ENCODE measurements around the gene F3. TPM values are rescaled to one million over a fixed set of nuclear protein-coding genes. Genes with fewer than 3 reads are reported as not detected.

Gene F3
- total RNA-seq, 1 donor, result 5.8 TPM

GRCh38 chr1:94501935-94502334 is 39.6 kb downstream of the F3 start:
- peaks cover 33% of the 10 kb centered on the region for H3K36me3 ChIP-seq (ENCODE audit: insufficient read depth, low read length)
- no peaks in the 10 kb centered on the region for H4K20me1 ChIP-seq (ENCODE audit: insufficient read depth, low read length)
- H2AFZ ChIP-seq (ENCODE audit: low read length), result no peak overlapping the region
- H3K27me3 ChIP-seq (ENCODE audit: insufficient read depth, low read length), result no peaks in the 10 kb centered on the region
- TF ChIP-seq, protein P1, sequence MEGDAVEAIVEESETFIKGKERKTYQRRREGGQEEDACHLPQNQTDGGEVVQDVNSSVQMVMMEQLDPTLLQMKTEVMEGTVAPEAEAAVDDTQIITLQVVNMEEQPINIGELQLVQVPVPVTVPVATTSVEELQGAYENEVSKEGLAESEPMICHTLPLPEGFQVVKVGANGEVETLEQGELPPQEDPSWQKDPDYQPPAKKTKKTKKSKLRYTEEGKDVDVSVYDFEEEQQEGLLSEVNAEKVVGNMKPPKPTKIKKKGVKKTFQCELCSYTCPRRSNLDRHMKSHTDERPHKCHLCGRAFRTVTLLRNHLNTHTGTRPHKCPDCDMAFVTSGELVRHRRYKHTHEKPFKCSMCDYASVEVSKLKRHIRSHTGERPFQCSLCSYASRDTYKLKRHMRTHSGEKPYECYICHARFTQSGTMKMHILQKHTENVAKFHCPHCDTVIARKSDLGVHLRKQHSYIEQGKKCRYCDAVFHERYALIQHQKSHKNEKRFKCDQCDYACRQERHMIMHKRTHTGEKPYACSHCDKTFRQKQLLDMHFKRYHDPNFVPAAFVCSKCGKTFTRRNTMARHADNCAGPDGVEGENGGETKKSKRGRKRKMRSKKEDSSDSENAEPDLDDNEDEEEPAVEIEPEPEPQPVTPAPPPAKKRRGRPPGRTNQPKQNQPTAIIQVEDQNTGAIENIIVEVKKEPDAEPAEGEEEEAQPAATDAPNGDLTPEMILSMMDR (IDR thresholded peaks at IDR 0.05; ENCODE audit: extremely low read depth, low read depth, low read length), result no peak
- H3K4me2 ChIP-seq (ENCODE audit: insufficient read depth, low read length), result no peak overlapping the region
- DNase-seq (ENCODE audit: insufficient read length, low spot score, missing footprints), result no peak
- no peak overlapping the region for H3K27ac ChIP-seq (ENCODE audit: low read depth, low read length)
- no peak overlapping the region for H3K4me3 ChIP-seq (ENCODE audit: insufficient read depth, low read length)
- H3K9me3 ChIP-seq (ENCODE audit: low read depth, low read length), result no peaks in the 10 kb centered on the region
- no peaks in the 10 kb centered on the region for H3K79me2 ChIP-seq (ENCODE audit: insufficient read depth, low read length)
- H3K4me1 ChIP-seq (ENCODE audit: insufficient read depth, low read length), result no peaks in the 10 kb centered on the region

- TF ChIP-seq, protein P1 (IDR thresholded peaks at IDR 0.05; ENCODE audit: extremely low read depth, low read depth, low read length), result no peak
- Histone ChIP-seq H3K4me3 (ENCODE audit: insufficient read depth, low read length) (no peak overlapping the region), H3K79me2 (ENCODE audit: insufficient read depth, low read length) (no peaks in the 10 kb centered on the region), H3K4me2 (ENCODE audit: insufficient read depth, low read length) (no peak overlapping the region), H3K4me1 (ENCODE audit: insufficient read depth, low read length) (no peaks in the 10 kb centered on the region), H3K9me3 (ENCODE audit: low read depth, low read length) (no peaks in the 10 kb centered on the region), H2AFZ (ENCODE audit: low read length) (no peak overlapping the region), H3K27me3 (ENCODE audit: insufficient read depth, low read length) (no peaks in the 10 kb centered on the region), H3K36me3 (ENCODE audit: insufficient read depth, low read length) (peaks cover 33% of the 10 kb centered on the region), H3K27ac (ENCODE audit: low read depth, low read length) (no peak overlapping the region), H4K20me1 (ENCODE audit: insufficient read depth, low read length) (no peaks in the 10 kb centered on the region)
- DNase-seq (ENCODE audit: insufficient read length, low spot score, missing footprints), result no peak
Measured at GRCh38 chr1:94501426-94501825, 40.1 kb downstream of the F3 start.

DNA sequence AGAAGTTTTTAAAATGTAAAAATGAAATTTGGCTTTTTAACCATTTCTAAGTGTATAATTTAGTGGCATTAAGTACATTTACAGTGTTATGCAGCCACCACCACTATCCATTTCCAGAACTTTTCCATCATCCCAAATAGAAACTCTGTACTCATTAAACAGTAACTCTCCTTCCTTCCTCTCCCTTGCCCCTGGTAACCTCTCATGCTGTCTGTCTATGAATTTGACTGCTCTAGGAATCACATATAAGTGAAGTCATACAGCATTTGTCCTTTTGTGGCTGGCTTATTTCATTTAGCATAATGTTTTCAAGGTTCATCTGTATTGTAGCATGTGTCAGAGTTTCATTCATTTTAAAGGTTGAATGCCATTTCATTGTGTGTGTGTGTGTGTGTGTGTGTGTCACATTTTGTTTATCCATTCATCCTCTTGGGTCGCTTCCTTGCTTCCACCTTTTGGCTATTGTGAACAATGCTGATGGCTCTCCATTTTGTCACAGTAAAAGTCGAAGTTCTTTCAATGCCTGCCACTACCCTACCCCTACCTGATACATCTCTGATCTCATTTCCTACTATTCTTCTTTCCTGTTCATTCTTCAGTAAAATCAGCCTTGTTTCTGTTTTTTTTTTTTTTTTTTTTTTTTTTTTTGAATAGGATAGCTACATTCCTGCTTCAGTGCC is 45.3 kb downstream of the F3 start:
- no peak for DNase-seq (ENCODE audit: insufficient read length, low spot score, missing footprints)
- H3K79me2 ChIP-seq (ENCODE audit: insufficient read depth, low read length), result no peaks in the 10 kb centered on the region
- no peak overlapping the region for H3K4me2 ChIP-seq (ENCODE audit: insufficient read depth, low read length)
- no peaks in the 10 kb centered on the region for H4K20me1 ChIP-seq (ENCODE audit: insufficient read depth, low read length)
- H3K9me3 ChIP-seq (ENCODE audit: low read depth, low read length), result no peaks in the 10 kb centered on the region
- no peak overlapping the region for H2AFZ ChIP-seq (ENCODE audit: low read length)
- no peaks in the 10 kb centered on the region for H3K4me1 ChIP-seq (ENCODE audit: insufficient read depth, low read length)
- H3K4me3 ChIP-seq (ENCODE audit: insufficient read depth, low read length), result no peak overlapping the region
- TF ChIP-seq, protein P1 (IDR thresholded peaks at IDR 0.05; ENCODE audit: extremely low read depth, low read depth, low read length), result no peak
- no peaks in the 10 kb centered on the region for H3K27me3 ChIP-seq (ENCODE audit: insufficient read depth, low read length)
- H3K27ac ChIP-seq (ENCODE audit: low read depth, low read length), result no peak overlapping the region
- peaks cover 25% of the 10 kb centered on the region for H3K36me3 ChIP-seq (ENCODE audit: insufficient read depth, low read length)

DNA sequence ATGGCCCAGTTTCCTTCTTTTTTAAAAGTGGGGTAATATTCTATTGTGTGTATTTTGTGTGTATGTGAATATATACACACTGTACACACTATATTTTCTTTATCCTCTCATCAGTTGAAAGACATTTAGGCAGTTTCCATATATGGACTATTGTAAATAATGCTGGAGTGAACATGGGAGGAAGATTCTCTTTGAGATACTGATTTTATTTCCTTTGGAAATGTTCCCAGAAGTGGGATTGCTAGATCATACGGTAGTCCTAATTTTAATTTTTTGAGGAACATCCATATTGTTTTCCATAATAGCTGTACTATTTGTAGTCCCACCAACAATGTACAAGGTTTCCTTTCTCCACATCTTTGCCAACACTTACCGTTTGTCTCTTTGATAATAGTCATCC is 51.0 kb downstream of the F3 start:
- Histone ChIP-seq H3K27ac (ENCODE audit: low read depth, low read length) (no peak overlapping the region), H3K79me2 (ENCODE audit: insufficient read depth, low read length) (no peaks in the 10 kb centered on the region), H2AFZ (ENCODE audit: low read length) (no peak overlapping the region), H3K4me3 (ENCODE audit: insufficient read depth, low read length) (no peak overlapping the region), H3K9me3 (ENCODE audit: low read depth, low read length) (no peaks in the 10 kb centered on the region), H3K4me2 (ENCODE audit: insufficient read depth, low read length) (no peak overlapping the region), H3K36me3 (ENCODE audit: insufficient read depth, low read length) (peaks cover 5% of the 10 kb centered on the region), H3K27me3 (ENCODE audit: insufficient read depth, low read length) (no peaks in the 10 kb centered on the region), H4K20me1 (ENCODE audit: insufficient read depth, low read length) (no peaks in the 10 kb centered on the region), H3K4me1 (ENCODE audit: insufficient read depth, low read length) (no peaks in the 10 kb centered on the region)
- TF ChIP-seq, protein P1 (IDR thresholded peaks at IDR 0.05; ENCODE audit: extremely low read depth, low read depth, low read length), result no peak
- no peak for DNase-seq (ENCODE audit: insufficient read length, low spot score, missing footprints)
